ENCODE results near the gene LAMB2. TPM values are rescaled to one million over a fixed set of nuclear protein-coding genes. Genes with fewer than 3 reads are reported as not detected.
A peak's percentile ranks its signal among the peaks of the same experiment; 100 is the strongest.

The LAMB2 gene
- total RNA-seq, 1 donor from 2014 or later: 772 TPM

DNA sequence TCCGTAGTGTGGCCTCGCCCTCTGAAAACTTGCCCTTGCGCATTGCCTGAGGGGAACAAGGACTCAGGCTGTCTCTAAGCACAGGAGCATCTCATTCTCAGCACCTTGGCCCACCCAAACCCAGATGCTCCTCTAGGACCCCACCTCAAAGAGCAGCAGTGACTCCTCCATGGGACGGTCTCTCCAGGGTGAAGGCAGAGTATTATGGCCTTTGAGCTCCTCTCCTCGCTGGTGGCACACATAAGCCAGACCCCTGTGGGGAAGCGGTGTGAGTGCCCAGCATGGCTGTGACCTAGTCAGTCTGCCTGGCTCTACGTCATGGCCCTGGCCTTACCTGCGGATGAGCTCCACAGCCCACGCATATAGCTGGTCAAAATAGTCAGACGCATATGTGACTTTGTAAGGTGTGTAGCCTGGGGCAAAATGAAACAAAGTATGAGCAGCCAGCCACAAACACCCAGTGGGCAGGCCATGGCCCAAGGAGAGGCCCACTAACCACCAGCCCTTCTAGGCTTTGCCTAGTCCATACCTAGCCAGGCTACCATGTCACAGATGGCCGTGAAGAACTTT lies 32.7 kb downstream of the LAMB2 start:
- DNase-seq: no peak
- peaks cover 76% of the 10 kb centered on the region for H3K36me3 ChIP-seq

DNA sequence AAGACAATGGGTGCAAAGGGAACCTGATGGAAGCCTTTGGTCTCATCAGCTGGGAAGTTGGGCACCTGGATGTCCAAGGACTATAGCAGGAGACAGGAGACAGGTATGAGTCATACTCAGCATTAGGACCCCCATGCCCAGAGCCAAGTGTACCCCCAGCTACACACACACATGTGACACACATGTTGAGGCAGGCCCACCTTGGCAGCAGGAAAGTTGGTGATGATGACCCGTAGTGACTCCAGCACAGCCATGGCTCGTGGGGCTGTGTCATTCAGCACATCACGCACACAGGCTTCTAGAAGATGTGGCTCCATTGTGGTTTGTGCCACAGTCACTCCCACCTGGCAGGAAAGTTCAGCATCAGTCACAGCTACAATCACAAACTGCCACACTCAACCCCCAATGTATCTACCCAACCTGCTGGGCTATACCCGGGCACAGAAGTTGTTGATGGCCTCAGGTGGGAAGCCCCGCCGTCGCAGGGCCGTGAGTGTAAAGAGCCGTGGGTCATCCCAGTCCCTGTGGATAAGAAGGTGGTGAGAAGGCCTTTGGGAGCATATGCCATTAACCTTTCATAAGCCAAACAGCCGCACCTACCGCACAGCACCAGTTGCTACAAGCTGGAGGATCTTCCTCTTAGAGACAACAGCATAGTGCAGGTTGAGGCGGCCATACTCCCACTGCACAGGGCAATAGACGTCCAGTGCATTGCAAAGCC lies 33.8 kb downstream of the LAMB2 start:
- Histone ChIP-seq H3K4me1 (peaks cover 45% of the 10 kb centered on the region), H3K27me3 (ENCODE audit: low read depth) (no peaks in the 10 kb centered on the region), H3K9me3 (replicated peaks) (no peaks in the 10 kb centered on the region), H3K27ac (replicated peaks) (peak overlapping the region; percentile 47), H3K4me3 (no peak overlapping the region), H3K36me3 (peaks cover 76% of the 10 kb centered on the region)
- intact Hi-C loops (cut with micrococcal nuclease): no loop called here
- DNase-seq: no peak
- TF ChIP-seq, protein P1, sequence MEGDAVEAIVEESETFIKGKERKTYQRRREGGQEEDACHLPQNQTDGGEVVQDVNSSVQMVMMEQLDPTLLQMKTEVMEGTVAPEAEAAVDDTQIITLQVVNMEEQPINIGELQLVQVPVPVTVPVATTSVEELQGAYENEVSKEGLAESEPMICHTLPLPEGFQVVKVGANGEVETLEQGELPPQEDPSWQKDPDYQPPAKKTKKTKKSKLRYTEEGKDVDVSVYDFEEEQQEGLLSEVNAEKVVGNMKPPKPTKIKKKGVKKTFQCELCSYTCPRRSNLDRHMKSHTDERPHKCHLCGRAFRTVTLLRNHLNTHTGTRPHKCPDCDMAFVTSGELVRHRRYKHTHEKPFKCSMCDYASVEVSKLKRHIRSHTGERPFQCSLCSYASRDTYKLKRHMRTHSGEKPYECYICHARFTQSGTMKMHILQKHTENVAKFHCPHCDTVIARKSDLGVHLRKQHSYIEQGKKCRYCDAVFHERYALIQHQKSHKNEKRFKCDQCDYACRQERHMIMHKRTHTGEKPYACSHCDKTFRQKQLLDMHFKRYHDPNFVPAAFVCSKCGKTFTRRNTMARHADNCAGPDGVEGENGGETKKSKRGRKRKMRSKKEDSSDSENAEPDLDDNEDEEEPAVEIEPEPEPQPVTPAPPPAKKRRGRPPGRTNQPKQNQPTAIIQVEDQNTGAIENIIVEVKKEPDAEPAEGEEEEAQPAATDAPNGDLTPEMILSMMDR (IDR thresholded peaks at IDR 0.05; ENCODE audit: borderline replicate concordance): no peak

More for the DNA sequence above, 32.7 kb downstream of the LAMB2 start:
- Histone ChIP-seq H3K4me3 (no peak overlapping the region), H3K27ac (replicated peaks) (no peak overlapping the region), H3K27me3 (ENCODE audit: low read depth) (no peaks in the 10 kb centered on the region), H3K4me1 (peaks cover 43% of the 10 kb centered on the region), H3K9me3 (replicated peaks) (no peaks in the 10 kb centered on the region)
- intact Hi-C loops (cut with micrococcal nuclease): no loop called here
- TF ChIP-seq, protein P1 (IDR thresholded peaks at IDR 0.05; ENCODE audit: borderline replicate concordance): no peak

DNA sequence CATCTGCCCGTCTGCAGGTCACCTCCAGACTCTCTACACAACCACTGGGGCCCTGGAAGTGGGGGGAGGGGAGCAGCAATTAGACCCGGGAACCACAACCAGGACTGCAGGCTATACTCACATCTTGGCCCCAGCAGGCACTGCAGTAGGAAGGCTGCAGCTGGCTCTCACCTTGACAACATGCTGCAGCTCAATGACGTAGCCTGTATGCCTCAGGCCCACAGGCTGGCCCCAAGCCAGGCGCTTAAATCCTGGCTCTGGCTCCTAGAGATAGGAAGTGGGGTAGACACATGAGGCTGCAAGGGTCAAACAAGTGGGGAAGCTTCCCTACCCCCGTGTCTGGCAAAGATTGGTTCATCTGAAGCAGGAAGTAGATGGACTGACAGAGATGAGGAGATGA lies 34.4 kb downstream of the LAMB2 start:
- Histone ChIP-seq H3K4me3 (no peak overlapping the region), H3K9me3 (replicated peaks) (no peaks in the 10 kb centered on the region), H3K27ac (replicated peaks) (peak overlapping the region; percentile 47), H3K27me3 (ENCODE audit: low read depth) (no peaks in the 10 kb centered on the region), H3K36me3 (peaks cover 75% of the 10 kb centered on the region), H3K4me1 (peaks cover 43% of the 10 kb centered on the region)
- peak; percentile 63 for DNase-seq
- intact Hi-C loops (cut with micrococcal nuclease): no loop called here
- TF ChIP-seq, protein P1 (IDR thresholded peaks at IDR 0.05; ENCODE audit: borderline replicate concordance): no peak

DNA sequence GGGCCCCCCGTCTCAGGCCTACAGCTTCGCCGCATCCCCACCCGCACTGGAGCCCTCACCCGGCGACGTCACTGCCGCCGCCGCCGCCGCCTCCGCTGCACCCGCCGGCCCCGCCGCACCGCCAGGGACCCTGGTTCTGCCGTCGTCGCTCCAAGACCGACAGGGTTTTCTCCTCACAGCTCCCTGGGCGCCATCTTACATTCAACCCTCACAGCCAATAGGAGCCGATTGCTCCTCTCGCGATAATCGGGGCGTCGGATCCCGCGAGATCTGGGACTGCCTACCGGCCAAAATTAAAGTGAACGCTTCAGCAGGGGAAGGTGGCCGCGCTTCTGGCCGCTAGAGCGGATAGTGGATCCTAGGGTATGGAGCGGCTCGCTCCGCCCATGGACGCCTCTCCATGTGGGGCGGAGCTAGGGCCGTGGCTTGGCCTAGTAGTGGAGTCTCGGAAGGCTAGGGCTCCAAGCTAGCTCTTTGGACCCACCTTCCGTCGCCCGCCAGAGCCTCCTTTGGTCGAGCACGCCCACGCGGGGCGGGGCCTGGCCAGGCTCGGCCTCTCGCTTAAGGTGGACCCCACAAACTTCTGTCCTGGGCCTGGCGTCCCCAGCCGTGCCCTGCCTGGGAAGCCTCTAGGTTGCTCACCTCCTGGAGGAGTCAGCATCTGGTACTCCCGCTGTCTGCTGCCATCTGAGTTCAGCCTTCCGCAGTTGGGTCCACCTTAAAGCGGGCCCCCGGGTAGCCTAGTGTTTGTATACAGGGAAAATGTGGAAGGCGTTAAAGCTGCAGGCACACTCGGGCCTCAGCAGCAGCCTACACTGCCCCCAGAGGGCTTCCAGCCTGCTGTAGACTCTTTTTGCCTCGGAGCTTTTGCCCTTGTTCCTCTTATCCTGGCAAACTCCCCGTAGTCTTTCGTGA lies 38.7 kb downstream of the LAMB2 start, which contains the start of gene QRICH1:
Gene QRICH1, minus strand, starts transcription at position 219 of the 915 bp plus-strand sequence. CDS start 17,054 bp downstream, outside the sequence.
- Histone ChIP-seq H3K36me3 (peaks cover 35% of the 10 kb centered on the region), H3K4me1 (peaks cover 77% of the 10 kb centered on the region)
- intact Hi-C loops (cut with micrococcal nuclease): no loop called here

More for the DNA sequence above, 38.7 kb downstream of the LAMB2 start, which contains the start of gene QRICH1:
- peak within 1 kb of the TSS; percentile 97 for H3K27ac ChIP-seq (replicated peaks)
- H3K4me3 ChIP-seq: peak within 1 kb of the TSS; percentile 98
- TF ChIP-seq, protein P1 (IDR thresholded peaks at IDR 0.05; ENCODE audit: borderline replicate concordance): peak; percentile 61
- H3K27me3 ChIP-seq (ENCODE audit: low read depth): no peaks in the 10 kb centered on the region
- peak; percentile 97 for DNase-seq
- H3K9me3 ChIP-seq (replicated peaks): no peaks in the 10 kb centered on the region
